NCI-H146 treated with DMSO at 0.1 percent for 48 hours (cell line): ENCODE results near the gene DTNB.
"Not testable (repeated sequence)": the region's sequence is repeated elsewhere in the genome, so short reads cannot be mapped to it uniquely, and the experiment has no call there.

ENCODE experiments used
- DNase-seq: peaks from one replicate; lab custom pipeline; 2025; ENCODE audit not compliant: unreplicated experiment; lab: John Stamatoyannopoulos, UW

DTNB gene

DNA sequence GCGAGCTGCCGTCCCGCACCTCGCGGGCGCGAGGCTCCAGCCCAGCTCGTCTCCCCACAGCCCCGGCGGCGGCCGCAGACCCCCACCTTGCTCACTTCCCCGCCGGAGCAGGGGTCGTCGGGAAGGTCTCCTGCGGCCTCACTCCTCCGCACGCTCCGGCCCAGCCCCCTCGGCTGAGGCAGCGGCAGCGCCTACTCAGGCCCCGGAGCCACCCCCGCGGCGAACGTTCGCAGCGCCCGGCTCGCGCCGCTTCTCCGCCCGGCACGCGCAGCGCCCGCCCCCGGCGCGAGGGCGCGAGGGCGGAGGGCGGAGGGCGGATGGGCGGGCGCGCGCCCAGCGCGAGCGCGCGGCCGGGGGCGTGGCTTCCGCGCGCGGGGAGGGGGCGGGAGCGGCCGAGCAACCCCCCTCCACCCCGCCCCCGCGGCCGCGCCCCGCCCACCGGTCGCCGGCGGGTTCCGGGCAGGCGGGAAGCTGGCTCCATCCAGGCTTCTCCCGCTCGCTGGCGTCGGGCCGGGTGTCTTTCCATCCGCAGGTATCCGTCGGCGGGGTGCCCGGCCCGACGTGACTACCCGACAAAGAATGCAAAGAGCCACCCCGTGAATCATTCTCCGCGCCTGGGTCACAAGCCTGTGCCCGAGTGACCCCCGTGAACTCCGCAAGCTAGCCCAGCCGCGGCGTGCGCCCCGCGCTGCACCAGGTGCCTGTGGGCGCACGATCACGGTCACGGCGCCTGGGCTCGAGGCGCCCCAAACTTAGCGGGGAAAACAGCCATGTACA, at the start of gene DTNB:
DTNB (minus strand) TSS at position 278 of the 777 bp plus-strand sequence. CDS start 20,917 bp downstream, outside the sequence.
- peak; percentile 32 for DNase-seq

DNA sequence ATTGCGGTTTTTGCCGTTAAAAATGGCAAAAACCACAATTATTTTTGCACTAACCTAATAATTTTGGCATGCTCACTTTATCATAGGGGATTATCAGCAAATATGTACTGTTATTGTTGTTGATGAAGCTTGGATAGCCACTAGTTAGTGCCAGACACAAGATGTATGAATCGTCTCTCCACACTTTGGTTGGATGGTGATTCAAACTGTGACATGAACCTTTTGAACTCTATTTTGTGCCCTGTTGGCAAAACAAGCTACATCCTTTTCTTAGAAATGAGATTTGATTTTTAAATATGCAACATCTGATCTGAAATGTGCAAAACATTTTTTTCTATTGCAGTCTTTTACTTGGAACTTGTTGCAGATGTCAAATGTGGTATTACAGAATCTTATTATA, 48.8 kb upstream of the DTNB start:
- no peak for DNase-seq

DNA sequence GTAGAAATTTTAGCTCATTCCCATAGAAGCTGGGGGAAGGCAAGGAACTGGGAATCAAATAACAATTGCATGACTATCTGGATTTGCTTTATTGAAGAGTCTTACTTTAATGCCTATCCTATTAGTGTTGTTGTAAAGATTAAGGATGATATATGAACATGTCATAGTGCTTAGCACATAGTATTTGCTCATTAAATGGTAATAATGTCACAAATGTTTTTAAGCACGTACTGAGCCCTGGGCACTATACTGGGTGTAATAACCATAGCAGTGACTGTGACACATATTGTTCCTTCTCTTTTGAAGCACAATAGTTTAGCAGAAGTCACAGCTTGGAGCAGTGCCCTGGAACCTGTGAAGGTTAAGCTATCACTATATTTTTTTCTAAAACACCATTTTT, 47.2 kb upstream of the DTNB start:
- no peak for DNase-seq

DNA sequence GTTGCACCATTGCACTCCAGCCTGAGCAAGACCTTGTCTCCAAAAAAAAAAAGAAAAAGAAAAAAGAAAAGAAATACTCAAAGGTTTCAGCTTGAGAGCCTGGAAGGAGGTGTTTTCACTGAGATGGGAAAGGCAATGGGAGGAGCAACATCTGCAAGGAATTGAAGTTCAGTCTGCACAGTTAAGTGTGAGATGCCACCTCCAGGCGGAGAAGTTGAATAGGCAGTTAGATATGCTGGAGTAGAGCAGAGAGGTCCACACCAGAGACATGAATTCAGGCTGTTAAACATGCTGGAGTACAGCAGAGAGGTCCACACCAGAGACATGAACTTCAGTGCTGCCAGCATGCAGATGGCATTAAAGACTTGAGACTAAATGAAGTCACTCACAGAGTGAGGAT, 41.4 kb upstream of the DTNB start:
- DNase-seq, result no peak

DNA sequence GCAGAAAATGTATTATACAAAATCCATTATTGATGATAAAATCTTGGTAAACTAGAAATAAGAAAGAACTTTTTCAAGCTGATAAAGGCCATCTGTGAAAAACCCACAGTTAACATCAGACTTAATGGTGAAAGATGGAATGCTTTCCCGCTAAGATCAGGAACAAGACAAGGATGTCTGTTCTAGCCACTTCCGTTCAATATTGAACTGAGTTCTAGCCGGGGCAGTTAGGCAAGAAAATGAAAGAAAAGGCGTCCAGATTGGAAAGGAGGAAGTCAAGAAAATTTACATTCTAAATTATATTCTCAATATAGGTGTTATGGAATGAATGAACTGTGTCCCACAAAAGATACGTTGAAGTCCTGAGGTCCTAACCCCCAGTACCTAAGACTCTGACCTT, 39.1 kb upstream of the DTNB start:
- no peak for DNase-seq

DNA sequence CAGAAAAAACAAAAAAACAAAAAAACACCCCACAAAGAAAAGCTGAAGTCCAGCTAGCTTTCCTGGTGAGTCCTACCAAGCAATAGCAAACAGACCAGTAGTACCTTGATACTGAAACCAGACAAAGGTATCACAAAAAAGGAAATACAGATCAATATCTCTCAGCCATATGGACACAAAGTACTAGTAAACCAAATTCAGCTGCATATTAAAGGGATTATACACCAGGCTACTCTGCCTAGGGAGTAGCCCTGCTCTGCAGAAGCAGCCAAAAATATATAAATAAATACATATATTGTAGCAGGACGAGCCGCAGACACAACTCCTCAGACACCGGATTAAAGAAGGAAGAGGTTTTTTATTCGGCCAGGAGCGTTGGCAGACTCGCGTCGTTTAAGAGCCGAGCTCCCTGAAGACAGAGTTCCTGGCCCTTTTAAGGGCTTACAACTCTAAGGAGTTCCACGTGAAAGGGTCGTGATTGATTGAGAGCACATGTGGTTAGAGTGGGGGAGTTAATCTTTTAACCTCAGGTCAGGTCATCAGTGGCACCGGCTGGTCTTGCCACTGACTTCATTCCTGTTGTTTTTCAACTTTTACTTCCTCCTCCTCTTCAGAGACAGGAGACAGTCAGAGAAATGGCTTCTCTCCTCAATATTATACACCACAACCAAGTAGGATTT, 38.4 kb upstream of the DTNB start:
- DNase-seq, result no peak

DNA sequence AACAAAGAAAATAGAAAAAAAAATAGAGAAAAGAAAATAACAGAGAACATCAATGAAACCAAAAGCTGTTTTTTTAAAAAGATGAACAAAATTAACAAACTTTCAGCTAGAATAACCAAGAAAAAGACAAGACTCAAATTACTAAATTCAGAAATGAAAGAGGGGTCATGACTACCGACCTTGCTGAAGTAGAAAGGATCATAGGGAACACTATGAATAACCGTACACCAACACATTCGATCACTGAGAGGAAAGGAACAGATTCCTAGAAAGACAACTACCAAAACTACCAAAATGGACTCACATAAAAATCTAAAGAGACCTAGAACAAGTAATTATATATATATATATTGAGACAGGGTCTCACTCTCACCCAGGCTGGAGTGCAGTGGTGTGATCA, 37.4 kb upstream of the DTNB start:
- DNase-seq, result no peak

DNA sequence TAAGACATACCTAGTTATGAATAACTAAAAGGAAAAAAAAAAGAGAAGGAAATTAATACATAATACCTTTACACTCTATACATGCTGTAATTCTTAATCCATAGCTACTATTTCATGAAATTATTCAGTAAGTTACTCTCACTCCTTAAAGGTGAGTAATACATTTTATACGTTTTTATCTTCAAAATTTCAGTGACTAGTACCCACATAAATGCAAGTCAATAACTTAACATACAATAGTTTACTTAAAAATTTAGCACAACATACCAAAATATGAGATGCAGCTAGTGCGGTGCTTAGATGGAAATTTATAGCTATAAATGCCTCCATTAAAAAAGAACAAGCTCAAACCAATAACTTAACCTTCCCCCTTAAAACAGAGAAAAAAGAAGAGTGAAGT, 36.0 kb upstream of the DTNB start:
- no peak for DNase-seq

DNA sequence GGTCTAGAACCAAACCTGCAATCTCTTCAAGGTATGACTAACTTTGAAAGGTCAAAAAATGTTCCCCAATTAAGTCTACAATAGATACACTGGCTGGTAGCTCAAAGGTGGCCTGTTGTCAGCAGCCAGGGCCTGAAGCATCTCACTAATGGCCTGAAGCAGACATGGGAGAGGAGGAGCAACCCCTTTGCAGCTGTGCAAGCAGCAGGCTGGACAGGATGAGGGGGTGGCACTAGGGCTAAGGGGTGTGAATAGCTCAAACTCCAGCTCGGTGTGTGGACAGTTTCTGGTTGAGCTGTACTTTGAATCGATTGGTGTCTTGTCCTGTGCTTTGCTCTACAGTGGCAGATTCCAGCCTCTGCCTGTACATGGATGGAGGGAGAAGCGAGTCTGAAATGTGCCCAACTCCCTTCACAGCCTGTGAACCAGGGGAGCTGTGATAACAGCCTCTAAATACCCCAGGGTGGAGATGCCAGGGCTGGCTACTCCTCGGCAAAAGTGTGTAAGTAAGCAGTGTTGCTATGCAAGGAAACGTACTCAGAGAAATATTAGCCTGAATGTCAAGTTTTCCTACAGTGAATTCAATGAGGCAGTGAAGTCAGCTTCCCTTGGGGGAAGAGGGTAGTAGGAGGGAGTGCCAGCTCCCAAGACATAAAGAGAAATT, 34.7 kb upstream of the DTNB start:
- DNase-seq, result peak; percentile 27

DNA sequence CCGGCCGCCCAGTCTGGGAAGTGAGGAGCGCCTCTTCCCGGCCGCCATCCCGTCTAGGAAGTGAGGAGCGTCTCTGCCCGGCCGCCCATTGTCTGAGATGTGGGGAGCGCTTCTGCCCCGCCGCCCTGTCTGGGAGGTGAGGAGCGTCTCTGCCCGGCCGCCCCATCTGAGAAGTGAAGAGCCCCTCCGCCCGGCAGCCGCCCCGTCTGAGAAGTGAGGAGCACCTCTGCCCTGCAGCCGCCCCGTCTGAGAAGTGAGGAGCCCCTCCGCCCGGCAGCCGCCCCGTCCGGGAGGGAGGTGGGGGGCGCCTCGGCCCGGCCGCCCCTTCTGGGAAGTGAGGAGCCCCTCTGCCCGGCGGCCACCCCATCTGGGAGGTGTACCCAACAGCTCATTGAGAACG, 32.2 kb upstream of the DTNB start:
- DNase-seq, result not testable (repeated sequence)

DNA sequence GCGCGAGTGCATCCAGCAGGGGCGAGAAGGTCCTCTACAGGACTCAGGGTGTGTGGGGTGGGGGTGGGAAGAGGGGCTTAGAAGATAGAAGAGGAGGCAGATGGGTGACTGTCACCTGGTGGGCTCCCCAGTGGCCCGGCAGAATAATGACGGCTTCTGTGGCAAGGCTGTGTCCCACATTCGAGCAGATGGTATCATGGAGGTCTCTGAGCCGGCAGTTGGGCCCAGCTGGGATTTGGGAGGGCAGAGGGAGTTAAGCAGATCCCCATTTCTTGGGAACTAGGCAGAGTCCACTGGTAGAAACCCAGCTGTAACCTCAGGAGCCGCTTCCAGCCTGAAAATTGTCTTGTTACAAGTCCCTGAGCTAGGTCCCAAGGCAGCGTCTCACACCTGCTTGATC, 28.4 kb upstream of the DTNB start:
- no peak for DNase-seq

DNA sequence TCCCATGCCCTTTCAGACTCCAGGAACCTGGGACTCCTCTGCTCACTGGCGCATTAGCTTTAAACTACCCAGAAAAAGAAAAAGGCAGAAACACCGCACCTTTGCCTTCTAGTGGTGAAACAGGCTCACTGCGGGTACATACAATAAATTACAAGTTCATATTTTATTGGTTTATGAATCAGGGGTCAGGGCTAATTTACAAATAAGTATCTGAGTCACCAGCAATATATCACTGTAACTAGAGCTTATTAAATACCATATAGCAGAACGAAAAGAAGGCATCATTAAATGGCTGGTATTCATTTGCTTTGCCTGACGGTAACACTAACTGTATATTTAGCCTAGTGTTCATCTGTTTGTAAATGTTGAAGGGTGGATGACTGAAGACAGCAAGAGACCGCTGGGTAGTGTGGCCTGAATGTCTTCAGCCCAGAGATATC, 26.9 kb upstream of the DTNB start:
- peak; percentile 49 for DNase-seq

DNA sequence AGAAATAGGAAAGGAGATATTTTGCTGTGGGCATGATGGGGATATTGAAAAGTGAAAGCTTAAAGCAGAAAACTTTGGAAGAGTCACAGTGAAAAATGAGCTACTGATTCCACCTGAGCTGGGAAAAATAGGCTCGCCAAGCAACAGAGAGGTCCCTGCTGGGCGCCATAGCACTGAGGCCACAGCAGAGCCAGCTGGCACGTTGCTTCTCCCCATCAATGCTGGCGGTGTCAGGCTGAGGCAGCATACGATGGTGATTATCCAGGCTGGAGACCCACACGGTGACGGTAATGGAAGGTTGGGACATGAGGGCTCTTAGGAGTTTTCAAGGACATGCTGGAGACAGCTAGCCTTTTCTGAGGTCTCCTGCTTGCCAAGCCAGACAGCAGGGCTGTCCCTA, 25.8 kb upstream of the DTNB start:
- no peak for DNase-seq

DNA sequence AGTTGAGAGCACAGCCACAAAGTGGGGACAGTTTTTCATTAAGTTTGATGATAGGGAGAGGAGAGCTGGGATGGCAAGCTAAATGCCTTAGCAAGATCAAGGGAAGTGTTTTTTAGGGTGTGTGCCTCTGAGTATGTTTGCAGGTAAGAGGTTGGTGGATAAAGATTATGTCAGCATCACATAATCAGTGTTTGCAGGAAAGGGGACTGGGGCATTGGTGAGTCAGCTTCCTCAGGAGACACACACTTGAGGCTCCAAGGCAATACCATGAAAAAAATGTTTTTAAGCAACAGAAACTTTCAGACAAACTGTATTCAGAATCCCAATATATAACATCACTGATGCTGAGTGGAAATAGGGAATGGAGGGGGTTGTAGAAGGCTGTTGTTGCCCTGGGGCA, 25.4 kb upstream of the DTNB start:
- DNase-seq, result no peak

DNA sequence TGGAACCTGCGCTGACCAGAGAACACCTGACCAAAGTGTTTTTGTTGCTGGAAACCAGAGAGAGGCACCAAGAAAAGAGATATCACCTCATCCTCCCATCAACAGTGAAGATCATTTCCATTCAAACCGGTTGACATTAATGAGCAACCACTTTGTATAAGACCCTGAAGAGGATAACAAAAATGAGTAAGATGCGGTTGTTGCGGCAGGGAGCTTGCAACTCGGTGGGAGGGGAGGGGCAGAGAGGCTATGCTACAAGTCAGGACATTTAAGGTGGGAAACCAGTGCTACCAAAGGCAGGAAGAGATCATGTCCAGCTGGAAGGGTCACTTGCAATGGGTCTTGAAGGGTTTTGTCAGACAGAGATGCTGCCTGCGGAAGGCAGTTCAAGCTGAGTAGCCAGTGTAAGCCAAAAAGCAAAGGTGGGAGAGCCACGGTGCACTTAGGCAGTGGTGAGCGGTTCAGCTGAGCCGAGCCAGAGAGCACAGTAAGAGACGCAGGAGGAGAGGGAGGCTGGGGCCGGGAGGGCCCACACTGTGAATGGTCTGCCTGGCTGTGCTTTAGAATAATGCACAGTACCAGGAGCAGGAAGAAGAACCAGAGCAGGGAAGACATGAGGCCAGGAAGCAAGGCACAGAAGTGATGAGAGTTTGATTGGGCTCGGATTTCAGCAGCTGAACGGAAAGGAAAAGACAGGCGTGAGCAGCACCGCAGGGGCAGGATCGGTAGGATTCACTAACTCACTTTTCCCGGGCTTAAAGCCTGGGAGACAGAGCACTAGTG, 24.4 kb upstream of the DTNB start:
- DNase-seq, result peak; percentile 61

DNA sequence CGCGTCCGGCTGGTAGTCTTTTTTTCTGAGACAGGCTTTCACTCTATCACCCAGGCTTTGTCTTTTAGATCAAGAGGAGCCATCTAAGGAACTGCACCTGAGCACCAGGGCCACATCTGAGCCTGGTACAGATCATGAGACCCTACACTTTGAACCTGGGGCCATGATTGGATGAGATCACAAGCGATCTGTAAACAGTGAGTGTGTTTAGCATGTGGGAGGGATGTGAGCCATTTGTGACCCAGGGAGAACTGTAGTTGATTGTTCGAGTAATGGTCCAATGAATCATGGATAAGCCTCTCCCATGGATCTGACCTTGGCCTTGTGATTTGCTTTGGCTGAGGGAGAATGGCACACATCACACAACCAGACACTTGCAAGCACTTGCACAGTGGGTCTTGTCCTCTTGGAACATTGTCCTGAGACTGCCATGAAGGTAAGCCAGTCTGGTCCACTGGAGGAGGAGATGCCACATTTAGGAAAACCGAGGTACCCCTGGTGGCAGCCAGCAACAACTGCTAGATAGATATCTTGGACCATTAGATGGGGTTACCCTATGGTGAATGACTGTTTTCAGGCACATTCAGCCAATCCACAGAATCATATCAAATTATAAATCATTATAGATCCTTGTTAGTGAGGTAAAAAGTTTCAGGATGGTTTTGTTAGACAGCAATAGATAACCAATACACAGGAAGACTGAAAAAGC, 19.5 kb upstream of the DTNB start:
- no peak for DNase-seq

DNA sequence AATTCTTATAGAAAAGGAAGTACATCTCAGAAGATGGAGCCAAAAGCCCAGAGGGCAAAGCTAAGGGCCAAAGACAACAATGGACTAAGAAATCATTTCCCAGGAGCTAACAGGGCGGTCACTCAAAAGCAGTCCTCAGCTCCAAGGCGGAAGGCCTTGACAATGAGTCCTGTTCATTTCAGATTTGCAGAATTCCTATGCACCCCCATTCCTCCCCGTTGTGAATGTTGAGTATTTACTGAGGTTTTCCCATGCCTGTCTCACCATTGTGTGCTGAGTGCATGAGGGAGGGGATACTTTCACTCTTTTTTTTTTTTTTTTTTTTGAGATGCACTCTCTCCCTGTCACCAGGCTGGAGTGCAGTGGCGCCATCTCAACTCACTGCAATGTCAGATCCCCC, 18.8 kb upstream of the DTNB start:
- no peak for DNase-seq

DNA sequence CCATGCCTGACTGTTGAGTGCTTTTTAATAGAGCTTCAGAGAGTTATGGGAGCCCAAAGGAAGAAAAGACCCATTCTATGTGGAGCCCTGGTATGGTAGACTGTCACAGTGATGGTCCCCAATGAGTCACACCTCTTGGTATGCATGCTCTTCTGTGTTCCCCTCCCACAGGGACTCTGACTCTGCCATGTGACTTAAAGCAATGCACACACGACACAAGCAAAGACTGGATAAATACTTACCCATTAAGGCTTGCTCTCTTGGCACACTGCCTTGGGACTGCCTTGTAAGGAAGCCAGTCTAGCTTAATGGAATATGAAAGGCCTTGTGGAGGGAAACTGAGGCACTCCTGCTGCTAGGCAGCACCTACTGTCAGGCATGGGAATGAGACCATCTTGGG, 16.7 kb upstream of the DTNB start:
- no peak for DNase-seq

DNA sequence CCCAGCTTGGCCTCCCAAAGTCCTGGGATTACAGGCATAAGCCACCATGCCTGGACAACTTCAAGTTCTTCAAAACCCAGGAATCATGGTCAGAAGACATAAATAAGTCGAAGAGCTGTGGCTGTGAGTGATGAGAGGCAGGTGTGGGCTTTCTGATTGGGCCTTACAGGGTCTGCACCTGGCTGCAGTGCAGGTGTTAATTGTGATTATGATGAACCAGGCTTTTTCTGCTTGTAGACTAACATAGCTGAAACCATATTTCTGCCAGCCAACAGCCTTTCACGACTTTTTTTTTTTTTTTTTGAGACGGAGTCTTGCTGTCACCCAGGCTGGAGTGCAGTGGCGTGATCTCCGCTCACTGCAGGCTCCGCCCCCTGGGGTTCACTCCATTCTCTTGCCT, 14.9 kb upstream of the DTNB start:
- peak; percentile 36 for DNase-seq

DNA sequence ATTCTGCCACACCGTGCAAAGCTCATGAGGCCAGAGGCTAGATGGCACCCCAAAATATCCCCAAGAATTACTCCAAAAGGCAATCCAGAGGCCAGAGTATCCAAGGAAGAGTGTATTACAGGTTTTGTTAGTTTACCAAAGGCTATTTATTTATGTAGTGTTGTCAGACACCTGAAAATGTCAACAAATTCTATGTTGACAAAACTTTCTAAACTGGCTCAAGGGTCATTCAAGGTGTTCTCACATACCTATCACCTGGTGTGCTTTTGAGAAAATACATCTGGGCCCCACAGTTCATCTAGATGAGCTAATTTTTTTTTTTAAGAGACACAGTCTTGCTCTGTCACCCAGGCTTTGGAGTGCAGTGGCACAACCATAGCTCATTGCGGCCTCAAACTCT, 12.4 kb upstream of the DTNB start:
- DNase-seq, result no peak
